ENCODE results near the gene JARID2.

Gene JARID2

GRCh38 chr6:15246666-15247499, 1.0 kb downstream of the JARID2 start:
- FAIRE-seq (peak; percentile 78), DNase-seq (ENCODE audit: insufficient read length, low spot score) (no peak)

GRCh38 chr6:15247500-15248450, 1.9 kb downstream of the JARID2 start:
- no peak for DNase-seq (ENCODE audit: insufficient read length, low spot score)
- no peak for FAIRE-seq

GRCh38 chr6:15248451-15249370, 2.8 kb downstream of the JARID2 start:
- peak; percentile 71 for DNase-seq (ENCODE audit: insufficient read length, low spot score)
- FAIRE-seq: peak; percentile 79

GRCh38 chr6:15249371-15250019, 3.6 kb downstream of the JARID2 start:
- FAIRE-seq: no peak

GRCh38 chr6:15250187-15251168, 4.6 kb downstream of the JARID2 start:
- FAIRE-seq (no peak), DNase-seq (ENCODE audit: insufficient read length, low spot score) (no peak)

More at GRCh38 chr6:15249371-15250019, 3.6 kb downstream of the JARID2 start:
- DNase-seq (ENCODE audit: insufficient read length, low spot score): no peak

GRCh38 chr6:15252195-15252594, 6.3 kb downstream of the JARID2 start:
- FAIRE-seq (no peak), DNase-seq (ENCODE audit: insufficient read length, low spot score) (no peak)

GRCh38 chr6:15253203-15254022, 7.5 kb downstream of the JARID2 start:
- FAIRE-seq (peak; percentile 39), DNase-seq (ENCODE audit: insufficient read length, low spot score) (no peak)

- peak; percentile 90 for FAIRE-seq
- no peak for DNase-seq (ENCODE audit: insufficient read length, low spot score)
These were observed 8.5 kb downstream of the JARID2 start for GRCh38 chr6:15254070-15254975.

GRCh38 chr6:15255481-15255880, 9.6 kb downstream of the JARID2 start:
- DNase-seq (ENCODE audit: insufficient read length, low spot score) (no peak), FAIRE-seq (peak; percentile 90)

GRCh38 chr6:15255909-15256395, 10.1 kb downstream of the JARID2 start:
- DNase-seq (ENCODE audit: insufficient read length, low spot score) (no peak), FAIRE-seq (no peak)

- FAIRE-seq (no peak), DNase-seq (ENCODE audit: insufficient read length, low spot score) (no peak)
These were observed 10.8 kb downstream of the JARID2 start for GRCh38 chr6:15256538-15257271.

- DNase-seq (ENCODE audit: insufficient read length, low spot score): no peak
- FAIRE-seq: no peak
These were observed 11.7 kb downstream of the JARID2 start for GRCh38 chr6:15257357-15258132.

- no peak for DNase-seq (ENCODE audit: insufficient read length, low spot score)
- no peak for FAIRE-seq
These were observed 13.9 kb downstream of the JARID2 start for GRCh38 chr6:15259766-15260098.

GRCh38 chr6:15260099-15260821, 14.4 kb downstream of the JARID2 start:
- DNase-seq (ENCODE audit: insufficient read length, low spot score): no peak
- no peak for FAIRE-seq
